ENCODE data around the gene HHAT.

HHAT gene

GRCh38 chr1:210596641-210597040 lies 267.9 kb downstream of the HHAT start:
- no peak for DNase-seq (ENCODE audit: low read depth in 3 of 3)

- no peak for DNase-seq (ENCODE audit: low read depth in 3 of 3)
These were observed 268.9 kb downstream of the HHAT start for GRCh38 chr1:210597555-210598134.

GRCh38 chr1:210598135-210598652 lies 269.5 kb downstream of the HHAT start:
- DNase-seq (ENCODE audit: low read depth in 3 of 3) = no peak

- DNase-seq (ENCODE audit: low read depth in 3 of 3) = no peak
These were observed 271.9 kb downstream of the HHAT start for GRCh38 chr1:210600421-210601159.

- DNase-seq (ENCODE audit: low read depth in 3 of 3) = no peak
These were observed 274.4 kb downstream of the HHAT start for GRCh38 chr1:210603123-210603522.

- DNase-seq (ENCODE audit: low read depth in 3 of 3) = no peak
These were observed 276.4 kb downstream of the HHAT start for GRCh38 chr1:210605099-210605498.

GRCh38 chr1:210607361-210607760 lies 278.7 kb downstream of the HHAT start:
- no peak for DNase-seq (ENCODE audit: low read depth in 3 of 3)

- no peak for DNase-seq (ENCODE audit: low read depth in 3 of 3)
These were observed 280.1 kb downstream of the HHAT start for GRCh38 chr1:210608767-210609166.

- DNase-seq (ENCODE audit: low read depth in 3 of 3) = no peak
These were observed 287.7 kb downstream of the HHAT start for GRCh38 chr1:210616356-210616755.

- DNase-seq (ENCODE audit: low read depth in 3 of 3) = no peak
These were observed 288.6 kb downstream of the HHAT start for GRCh38 chr1:210617293-210617692.

- DNase-seq (ENCODE audit: low read depth in 3 of 3) = no peak
These were observed 289.7 kb downstream of the HHAT start for GRCh38 chr1:210618369-210618768.

GRCh38 chr1:210620867-210621488 lies 292.3 kb downstream of the HHAT start:
- DNase-seq (ENCODE audit: low read depth in 3 of 3) = no peak

GRCh38 chr1:210621712-210622111 lies 293.0 kb downstream of the HHAT start:
- DNase-seq (ENCODE audit: low read depth in 3 of 3) = no peak

- no peak for DNase-seq (ENCODE audit: low read depth in 3 of 3)
These were observed 296.0 kb downstream of the HHAT start for GRCh38 chr1:210624722-210625121.

- no peak for DNase-seq (ENCODE audit: low read depth in 3 of 3)
These were observed 297.0 kb downstream of the HHAT start for GRCh38 chr1:210625715-210626114.

- DNase-seq (ENCODE audit: low read depth in 3 of 3) = no peak
These were observed 297.6 kb downstream of the HHAT start for GRCh38 chr1:210626341-210626740.

GRCh38 chr1:210627755-210628154 lies 299.1 kb downstream of the HHAT start:
- DNase-seq (ENCODE audit: low read depth in 3 of 3) = no peak

- no peak for DNase-seq (ENCODE audit: low read depth in 3 of 3)
These were observed 300.6 kb downstream of the HHAT start for GRCh38 chr1:210629276-210629675.

- no peak for DNase-seq (ENCODE audit: low read depth in 3 of 3)
These were observed 302.7 kb downstream of the HHAT start for GRCh38 chr1:210631399-210631798.

- DNase-seq (ENCODE audit: low read depth in 3 of 3) = no peak
These were observed 304.4 kb downstream of the HHAT start for GRCh38 chr1:210633140-210633539.

GRCh38 chr1:210633636-210634035 lies 304.9 kb downstream of the HHAT start:
- DNase-seq (ENCODE audit: low read depth in 3 of 3) = no peak

- no peak for DNase-seq (ENCODE audit: low read depth in 3 of 3)
These were observed 306.4 kb downstream of the HHAT start for GRCh38 chr1:210635108-210635507.

GRCh38 chr1:210641582-210641981 lies 312.9 kb downstream of the HHAT start:
- no peak for DNase-seq (ENCODE audit: low read depth in 3 of 3)
